IMR-90 (cell line): ENCODE results near the gene SLC24A3.

ENCODE experiments used
- BHLHE40 ChIP-seq: fragments of 150-350 bp; IDR thresholded peaks from 2 replicates; pipeline ENCODE4 v1.6.1; 2016; ENCODE audit warnings: mild to moderate bottlenecking, low read depth, low read length
- CEBPB ChIP-seq: IDR thresholded peaks from 2 replicates; pipeline ENCODE4 v1.6.1; 2012; ENCODE audit warnings: low read depth, low read length, improper control_type of control experiment
- CTCF ChIP-seq: conservative IDR thresholded peaks from 2 replicates; pipeline ENCODE4 v1.5.1; 2012; ENCODE audit warnings: mild to moderate bottlenecking, low read depth, low read length, improper control_type of control experiment
- MAZ ChIP-seq: IDR thresholded peaks from 2 replicates; pipeline ENCODE4 v1.6.1; 2012; ENCODE audit warnings: low read depth, mild to moderate bottlenecking, low read length, improper control_type of control experiment, moderate library complexity, borderline replicate concordance
- POLR2A ChIP-seq: IDR thresholded peaks from 2 replicates; pipeline ENCODE4 v1.6.1; 2012; ENCODE audit warnings: mild to moderate bottlenecking, low read depth, low read length
- RAD21 ChIP-seq: IDR thresholded peaks from 2 replicates; pipeline ENCODE4 v1.6.1; 2012; ENCODE audit warnings: low read length, improper control_type of control experiment

DNA sequence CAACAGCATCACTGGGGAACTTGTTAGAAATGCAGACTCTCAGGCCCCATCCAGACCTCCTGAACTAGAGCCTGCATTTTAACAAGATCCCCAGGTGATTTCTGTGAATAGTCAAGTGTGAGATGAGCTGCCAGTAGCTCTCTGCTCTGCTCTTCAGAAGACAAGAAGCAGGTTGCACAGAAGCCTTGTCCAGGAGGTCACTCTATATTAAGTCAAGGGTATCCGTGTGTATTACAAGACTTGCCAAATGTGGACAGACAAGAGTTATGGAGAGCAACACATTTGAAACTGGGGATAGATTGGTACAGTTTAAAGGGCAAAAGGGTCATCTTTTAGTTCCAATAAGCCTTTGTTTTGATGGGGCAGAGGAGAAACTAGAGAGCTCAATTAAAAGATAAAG, 522.4 kb downstream of the SLC24A3 start:
- TF ChIP-seq CTCF (no peak), RAD21 (no peak), CEBPB (no peak), POLR2A (no peak), MAZ (no peak), BHLHE40 (no peak)
